ENCODE results near the gene SHC1. TPM values are rescaled to one million over a fixed set of nuclear protein-coding genes. Genes with fewer than 3 reads are reported as not detected.

The SHC1 gene
- total RNA-seq, 1 donor from 2014 or later, result 251 TPM

- H3K36me3 Mint-ChIP-seq (ENCODE audit: low read depth), result peaks cover 2% of the 10 kb centered on the region
- H3K4me3 Mint-ChIP-seq (ENCODE audit: unreplicated experiment), result peak within 1 kb of the TSS; percentile 97
- no peaks in the 10 kb centered on the region for H3K27me3 Mint-ChIP-seq (ENCODE audit: low read depth)
- peak within 1 kb of the TSS; percentile 99 for H3K27ac Mint-ChIP-seq (ENCODE audit: unreplicated experiment)
- peak; percentile 47 for DNase-seq (ENCODE audit: low spot score)
- peak; percentile 82 for TF ChIP-seq CTCF (IDR thresholded peaks at IDR 0.05)
- H3K4me1 Mint-ChIP-seq (ENCODE audit: low read depth), result peaks cover 51% of the 10 kb centered on the region
- H3K9me3 Mint-ChIP-seq (ENCODE audit: low read depth), result no peaks in the 10 kb centered on the region
Observed at GRCh38 chr1:154955718-154956543, 14.6 kb downstream of the SHC1 start, which contains the start of gene PBXIP1. TSS of gene PBXIP1 (minus strand) at chr1:154956099. CDS start at chr1:154953721, 2,378 bp downstream.

GRCh38 chr1:154955039-154955717, 15.4 kb downstream of the SHC1 start:
- H3K4me1 Mint-ChIP-seq (ENCODE audit: low read depth), result peaks cover 44% of the 10 kb centered on the region
- DNase-seq (ENCODE audit: low spot score), result peak; percentile 38
- no peak for TF ChIP-seq CTCF (IDR thresholded peaks at IDR 0.05)

GRCh38 chr1:154954541-154954940, 16.0 kb downstream of the SHC1 start:
- H3K4me1 Mint-ChIP-seq (ENCODE audit: low read depth), result peaks cover 44% of the 10 kb centered on the region
- no peaks in the 10 kb centered on the region for H3K27me3 Mint-ChIP-seq (ENCODE audit: low read depth)
- no peaks in the 10 kb centered on the region for H3K9me3 Mint-ChIP-seq (ENCODE audit: low read depth)
- no peak overlapping the region for H3K27ac Mint-ChIP-seq (ENCODE audit: unreplicated experiment)
- no peak for DNase-seq (ENCODE audit: low spot score)
- H3K4me3 Mint-ChIP-seq (ENCODE audit: unreplicated experiment), result no peak overlapping the region
- TF ChIP-seq CTCF (IDR thresholded peaks at IDR 0.05), result no peak
- peaks cover 6% of the 10 kb centered on the region for H3K36me3 Mint-ChIP-seq (ENCODE audit: low read depth)

More at GRCh38 chr1:154955039-154955717, 15.4 kb downstream of the SHC1 start:
- Mint-ChIP-seq H3K9me3 (ENCODE audit: low read depth) (no peaks in the 10 kb centered on the region), H3K36me3 (ENCODE audit: low read depth) (peaks cover 6% of the 10 kb centered on the region), H3K4me3 (ENCODE audit: unreplicated experiment) (peak overlapping the region; percentile 97), H3K27me3 (ENCODE audit: low read depth) (no peaks in the 10 kb centered on the region), H3K27ac (ENCODE audit: unreplicated experiment) (peak overlapping the region; percentile 99)

- DNase-seq (ENCODE audit: low spot score), result no peak
- no peaks in the 10 kb centered on the region for H3K27me3 Mint-ChIP-seq (ENCODE audit: low read depth)
- H3K4me1 Mint-ChIP-seq (ENCODE audit: low read depth), result peaks cover 44% of the 10 kb centered on the region
- H3K9me3 Mint-ChIP-seq (ENCODE audit: low read depth), result no peaks in the 10 kb centered on the region
- H3K36me3 Mint-ChIP-seq (ENCODE audit: low read depth), result peaks cover 6% of the 10 kb centered on the region
- H3K27ac Mint-ChIP-seq (ENCODE audit: unreplicated experiment), result no peak overlapping the region
- H3K4me3 Mint-ChIP-seq (ENCODE audit: unreplicated experiment), result no peak overlapping the region
- no peak for TF ChIP-seq CTCF (IDR thresholded peaks at IDR 0.05)
Observed at GRCh38 chr1:154953611-154954038, 16.9 kb downstream of the SHC1 start.

- DNase-seq (ENCODE audit: low spot score), result no peak
- H3K9me3 Mint-ChIP-seq (ENCODE audit: low read depth), result no peaks in the 10 kb centered on the region
- peaks cover 44% of the 10 kb centered on the region for H3K4me1 Mint-ChIP-seq (ENCODE audit: low read depth)
- H3K27me3 Mint-ChIP-seq (ENCODE audit: low read depth), result no peaks in the 10 kb centered on the region
- H3K4me3 Mint-ChIP-seq (ENCODE audit: unreplicated experiment), result no peak overlapping the region
- peaks cover 8% of the 10 kb centered on the region for H3K36me3 Mint-ChIP-seq (ENCODE audit: low read depth)
- no peak overlapping the region for H3K27ac Mint-ChIP-seq (ENCODE audit: unreplicated experiment)
- TF ChIP-seq CTCF (IDR thresholded peaks at IDR 0.05), result no peak
Observed at GRCh38 chr1:154952664-154953063, 17.9 kb downstream of the SHC1 start.

Measured in chondrocyte (in vitro differentiated cells).